Loucy (cell line): ENCODE results near the gene GPC5.

ENCODE experiments used
- EZH2phosphoT487 ChIP-seq: fragments of 200-600 bp; IDR thresholded peaks from 2 replicates; pipeline ENCODE4 v1.6.1; 2018; ENCODE audit warnings: antibody characterized with exemption, mild to moderate bottlenecking, moderate library complexity, borderline replicate concordance
- TF ChIP-seq, protein P1 (sequence below): fragments of 200-600 bp; sonication (generic); conservative IDR thresholded peaks from 2 replicates; pipeline ENCODE4 v1.5.1; 2014; ENCODE audit warnings: mild to moderate bottlenecking, antibody characterized with exemption, low read length

DNA sequence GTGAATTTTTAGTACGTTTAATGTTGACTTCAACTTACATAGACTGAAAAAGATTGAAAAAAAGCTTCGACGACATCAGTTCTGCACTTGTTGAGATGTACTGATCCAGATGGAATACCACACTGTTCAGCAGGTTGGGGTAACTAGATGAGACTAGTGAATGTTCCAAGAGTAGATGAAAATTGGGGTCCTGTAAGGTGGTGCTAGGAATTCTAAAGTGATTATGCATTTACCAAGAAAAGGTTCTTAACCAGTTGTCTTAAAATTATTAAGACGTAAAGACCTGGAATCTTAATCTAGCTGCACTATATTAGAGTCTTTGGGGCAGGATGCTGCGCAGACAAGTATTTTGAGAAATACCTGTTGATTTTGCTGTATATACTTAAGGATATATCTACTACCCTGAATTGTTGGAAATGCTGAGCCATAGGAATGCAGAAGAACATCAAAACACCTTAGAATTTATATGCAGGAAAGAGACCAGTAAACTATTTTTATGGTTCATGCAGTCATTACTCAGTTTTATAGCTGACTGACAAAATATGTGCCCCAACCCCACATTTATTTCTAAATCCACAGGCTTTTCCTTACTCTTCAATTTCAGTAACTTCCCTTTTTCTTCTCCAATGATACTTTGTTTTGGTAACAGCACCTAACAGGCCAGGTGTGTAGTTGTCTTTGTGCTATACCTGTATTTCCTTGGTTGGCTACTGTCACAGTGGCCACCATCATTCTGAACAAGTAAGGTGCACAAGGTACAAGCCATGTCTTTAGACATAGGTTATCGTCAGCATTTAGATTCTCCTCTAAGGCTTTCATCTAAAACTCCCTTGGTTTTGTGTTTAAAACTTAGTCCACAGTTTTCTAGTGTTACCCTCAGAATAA is 42.4 kb upstream of the GPC5 start:
- TF ChIP-seq, protein P1, sequence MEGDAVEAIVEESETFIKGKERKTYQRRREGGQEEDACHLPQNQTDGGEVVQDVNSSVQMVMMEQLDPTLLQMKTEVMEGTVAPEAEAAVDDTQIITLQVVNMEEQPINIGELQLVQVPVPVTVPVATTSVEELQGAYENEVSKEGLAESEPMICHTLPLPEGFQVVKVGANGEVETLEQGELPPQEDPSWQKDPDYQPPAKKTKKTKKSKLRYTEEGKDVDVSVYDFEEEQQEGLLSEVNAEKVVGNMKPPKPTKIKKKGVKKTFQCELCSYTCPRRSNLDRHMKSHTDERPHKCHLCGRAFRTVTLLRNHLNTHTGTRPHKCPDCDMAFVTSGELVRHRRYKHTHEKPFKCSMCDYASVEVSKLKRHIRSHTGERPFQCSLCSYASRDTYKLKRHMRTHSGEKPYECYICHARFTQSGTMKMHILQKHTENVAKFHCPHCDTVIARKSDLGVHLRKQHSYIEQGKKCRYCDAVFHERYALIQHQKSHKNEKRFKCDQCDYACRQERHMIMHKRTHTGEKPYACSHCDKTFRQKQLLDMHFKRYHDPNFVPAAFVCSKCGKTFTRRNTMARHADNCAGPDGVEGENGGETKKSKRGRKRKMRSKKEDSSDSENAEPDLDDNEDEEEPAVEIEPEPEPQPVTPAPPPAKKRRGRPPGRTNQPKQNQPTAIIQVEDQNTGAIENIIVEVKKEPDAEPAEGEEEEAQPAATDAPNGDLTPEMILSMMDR = no peak
- no peak for TF ChIP-seq EZH2phosphoT487
